ENCODE measurements around the gene PCDH10. TPM values are rescaled to one million over a fixed set of nuclear protein-coding genes. Genes with fewer than 3 reads are reported as not detected.
"Not testable (repeated sequence)": the region's sequence is repeated elsewhere in the genome, so short reads cannot be mapped to it uniquely, and the experiment has no call there.

The PCDH10 gene
- total RNA-seq, 1 experiment from 2014 or later: not detected

GRCh38 chr4:133190098-133190497, 41.0 kb downstream of the PCDH10 start:
- intact Hi-C loops (cut with micrococcal nuclease; ENCODE audit: unreplicated experiment): no loop called here
- TF ChIP-seq, protein P1, sequence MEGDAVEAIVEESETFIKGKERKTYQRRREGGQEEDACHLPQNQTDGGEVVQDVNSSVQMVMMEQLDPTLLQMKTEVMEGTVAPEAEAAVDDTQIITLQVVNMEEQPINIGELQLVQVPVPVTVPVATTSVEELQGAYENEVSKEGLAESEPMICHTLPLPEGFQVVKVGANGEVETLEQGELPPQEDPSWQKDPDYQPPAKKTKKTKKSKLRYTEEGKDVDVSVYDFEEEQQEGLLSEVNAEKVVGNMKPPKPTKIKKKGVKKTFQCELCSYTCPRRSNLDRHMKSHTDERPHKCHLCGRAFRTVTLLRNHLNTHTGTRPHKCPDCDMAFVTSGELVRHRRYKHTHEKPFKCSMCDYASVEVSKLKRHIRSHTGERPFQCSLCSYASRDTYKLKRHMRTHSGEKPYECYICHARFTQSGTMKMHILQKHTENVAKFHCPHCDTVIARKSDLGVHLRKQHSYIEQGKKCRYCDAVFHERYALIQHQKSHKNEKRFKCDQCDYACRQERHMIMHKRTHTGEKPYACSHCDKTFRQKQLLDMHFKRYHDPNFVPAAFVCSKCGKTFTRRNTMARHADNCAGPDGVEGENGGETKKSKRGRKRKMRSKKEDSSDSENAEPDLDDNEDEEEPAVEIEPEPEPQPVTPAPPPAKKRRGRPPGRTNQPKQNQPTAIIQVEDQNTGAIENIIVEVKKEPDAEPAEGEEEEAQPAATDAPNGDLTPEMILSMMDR (IDR thresholded peaks at IDR 0.05; ENCODE audit: unreplicated experiment): no peak
- DNase-seq: no peak
- no peaks in the 10 kb centered on the region for H3K9me3 Mint-ChIP-seq (ENCODE audit: low read depth, unreplicated experiment)
- H3K27ac Mint-ChIP-seq (ENCODE audit: unreplicated experiment): no peak overlapping the region
- no peak overlapping the region for H3K4me3 Mint-ChIP-seq (ENCODE audit: low read depth, unreplicated experiment)
- no TSS peak for BruUV-seq (replicated peaks)
- H3K36me3 Mint-ChIP-seq (ENCODE audit: insufficient read depth, unreplicated experiment): no peaks in the 10 kb centered on the region
- no peaks in the 10 kb centered on the region for H3K27me3 Mint-ChIP-seq (ENCODE audit: unreplicated experiment)
- CTCF ChIA-PET: no interaction called here
- H3K4me1 Mint-ChIP-seq (ENCODE audit: low read depth, unreplicated experiment): no peaks in the 10 kb centered on the region

DNA sequence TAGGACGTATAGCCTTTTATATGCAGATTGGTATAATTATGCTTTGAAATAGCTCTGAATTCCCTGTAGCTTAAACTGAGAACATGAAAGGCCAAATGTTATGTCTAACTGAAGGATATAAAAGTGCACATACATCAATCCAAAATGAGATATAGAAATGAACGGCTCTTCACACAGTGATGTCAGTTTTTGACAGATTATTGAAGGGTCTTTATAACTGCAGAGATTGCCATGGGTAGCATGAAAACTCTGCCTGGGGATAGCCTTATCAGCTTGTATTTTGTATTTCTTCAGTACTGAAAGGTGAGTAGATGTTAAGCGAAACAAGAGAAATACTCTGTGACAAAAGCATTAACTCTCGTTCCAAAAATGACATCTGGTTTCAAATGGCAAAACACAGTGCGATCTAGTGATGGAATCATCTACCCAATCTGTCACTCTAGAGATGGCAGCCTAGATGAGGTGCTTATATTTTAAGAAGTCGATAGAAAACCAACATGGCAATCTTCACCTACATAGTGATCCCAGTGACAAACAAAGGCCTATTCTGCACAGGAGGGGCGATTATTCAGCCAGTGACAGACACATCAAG, 59.7 kb downstream of the PCDH10 start:
- BruUV-seq (replicated peaks): no TSS peak
- intact Hi-C loops (cut with micrococcal nuclease; ENCODE audit: unreplicated experiment): no loop called here
- Mint-ChIP-seq H3K27me3 (ENCODE audit: unreplicated experiment) (no peaks in the 10 kb centered on the region), H3K9me3 (ENCODE audit: low read depth, unreplicated experiment) (no peaks in the 10 kb centered on the region), H3K27ac (ENCODE audit: unreplicated experiment) (no peak overlapping the region), H3K36me3 (ENCODE audit: insufficient read depth, unreplicated experiment) (no peaks in the 10 kb centered on the region), H3K4me1 (ENCODE audit: low read depth, unreplicated experiment) (no peaks in the 10 kb centered on the region), H3K4me3 (ENCODE audit: low read depth, unreplicated experiment) (no peak overlapping the region)
- CTCF ChIA-PET: no interaction called here
- TF ChIP-seq, protein P1 (IDR thresholded peaks at IDR 0.05; ENCODE audit: unreplicated experiment): no peak
- DNase-seq: no peak

DNA sequence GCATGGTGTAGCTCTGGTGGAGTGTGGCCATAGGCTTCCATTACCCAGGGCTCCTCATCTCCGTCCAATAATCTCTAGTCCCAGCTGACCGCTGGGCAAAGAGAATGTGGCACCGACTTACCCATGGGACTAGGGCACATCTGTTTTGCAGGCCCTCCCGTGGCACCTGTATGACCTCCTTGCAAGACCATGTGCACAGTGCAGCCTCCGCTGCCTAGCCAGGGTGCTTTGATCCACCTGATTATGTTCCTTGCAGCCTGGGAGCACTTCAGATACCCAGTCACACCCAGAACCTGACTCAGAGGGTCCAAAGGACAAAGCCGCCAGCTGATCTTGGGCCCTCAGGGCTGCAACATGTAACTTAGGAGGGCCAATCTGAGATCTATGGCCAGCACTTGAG, 84.8 kb downstream of the PCDH10 start:
- intact Hi-C loops (cut with micrococcal nuclease; ENCODE audit: unreplicated experiment): no loop called here
- no peak for DNase-seq
- no peaks in the 10 kb centered on the region for H3K36me3 Mint-ChIP-seq (ENCODE audit: insufficient read depth, unreplicated experiment)
- no peak overlapping the region for H3K4me3 Mint-ChIP-seq (ENCODE audit: low read depth, unreplicated experiment)
- CTCF ChIA-PET: no interaction called here
- H3K9me3 Mint-ChIP-seq (ENCODE audit: low read depth, unreplicated experiment): peaks cover under 1% of the 10 kb centered on the region
- no peaks in the 10 kb centered on the region for H3K4me1 Mint-ChIP-seq (ENCODE audit: low read depth, unreplicated experiment)
- BruUV-seq (replicated peaks): no TSS peak
- TF ChIP-seq, protein P1 (IDR thresholded peaks at IDR 0.05; ENCODE audit: unreplicated experiment): no peak
- no peaks in the 10 kb centered on the region for H3K27me3 Mint-ChIP-seq (ENCODE audit: unreplicated experiment)
- no peak overlapping the region for H3K27ac Mint-ChIP-seq (ENCODE audit: unreplicated experiment)

DNA sequence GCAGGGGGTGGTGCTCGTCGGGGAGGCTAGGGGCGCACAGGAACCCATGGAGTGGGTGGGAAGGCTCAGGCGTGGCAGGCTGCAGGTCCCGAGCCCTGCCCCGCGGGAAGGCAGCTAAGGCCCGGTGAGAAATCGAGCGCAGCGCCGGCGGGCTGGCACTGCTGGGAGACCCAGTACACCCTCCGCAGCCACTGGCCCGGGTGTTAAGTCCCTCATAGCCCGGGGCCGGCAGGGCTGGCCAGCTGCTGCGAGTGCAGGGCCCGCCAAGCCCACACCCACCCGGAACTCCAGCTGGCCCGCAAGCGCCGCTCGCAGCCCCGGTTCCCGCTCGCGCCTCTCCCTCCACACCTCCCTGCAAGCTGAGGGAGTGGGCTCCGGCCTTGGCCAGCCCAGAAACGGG, 91.4 kb downstream of the PCDH10 start:
- BruUV-seq (replicated peaks); intact Hi-C loops (cut with micrococcal nuclease; ENCODE audit: unreplicated experiment); CTCF ChIA-PET; H3K27ac Mint-ChIP-seq (ENCODE audit: unreplicated experiment); H3K9me3 Mint-ChIP-seq (ENCODE audit: low read depth, unreplicated experiment); H3K27me3 Mint-ChIP-seq (ENCODE audit: unreplicated experiment); DNase-seq; H3K4me1 Mint-ChIP-seq (ENCODE audit: low read depth, unreplicated experiment); H3K36me3 Mint-ChIP-seq (ENCODE audit: insufficient read depth, unreplicated experiment); H3K4me3 Mint-ChIP-seq (ENCODE audit: low read depth, unreplicated experiment): not testable (repeated sequence)

Data from Calu3 (cell line).